Measurements from ENCODE around the gene GLRB. TPM values are rescaled to one million over a fixed set of nuclear protein-coding genes. Genes with fewer than 3 reads are reported as not detected.
"Not testable (repeated sequence)": the region's sequence is repeated elsewhere in the genome, so short reads cannot be mapped to it uniquely, and the experiment has no call there.

Gene GLRB
- total and polyA plus RNA-seq, 7 donors: 1.2 to 5.6 (median 2.4) TPM

- no peak for TF ChIP-seq CTCF (IDR thresholded peaks at IDR 0.05)
- Histone ChIP-seq H3K4me3 (no peak overlapping the region), H3K27ac (no peak overlapping the region), H3K36me3 (ENCODE audit: insufficient read depth in 1 of 2, low read depth in 1 of 2) (no peaks in the 10 kb centered on the region), H3K27me3 (ENCODE audit: insufficient read depth in 3 of 3, low read length in 2 of 3) (no peaks in the 10 kb centered on the region), H3K4me1 (no peaks in the 10 kb centered on the region), H3K9me3 (no peaks in the 10 kb centered on the region)
- 14 to 46% (median 20%) methylated on average over 1 of the region's 1 CpG for WGBS, 3 donors
- ATAC-seq (no peak), DNase-seq (no peak)
- intact Hi-C loops (cut with DNase I): no loop called here
Observed at GRCh38 chr4:157057218-157057617, 18.7 kb upstream of the GLRB start.

GRCh38 chr4:157058899-157059298 is 17.1 kb upstream of the GLRB start:
- H3K4me1 ChIP-seq; H3K9me3 ChIP-seq; H3K4me3 ChIP-seq; intact Hi-C loops (cut with DNase I); H3K36me3 ChIP-seq (ENCODE audit: insufficient read depth in 1 of 2, low read depth in 1 of 2); ATAC-seq; H3K27me3 ChIP-seq (ENCODE audit: insufficient read depth in 3 of 3, low read length in 2 of 3); DNase-seq; H3K27ac ChIP-seq: not testable (repeated sequence)
- WGBS, 3 donors: 89 to 94% (median 92%) methylated on average over 5 of the region's 5 CpGs

GRCh38 chr4:157072002-157072401 is 3.9 kb upstream of the GLRB start:
- H3K27ac ChIP-seq: no peak overlapping the region
- intact Hi-C loops (cut with DNase I): no loop called here

GRCh38 chr4:157075401-157075800 is 549 bp upstream of the GLRB start:
- no peak overlapping the region for H3K27ac ChIP-seq

More at GRCh38 chr4:157072002-157072401, 3.9 kb upstream of the GLRB start:
- TF ChIP-seq CTCF (IDR thresholded peaks at IDR 0.05): no peak
- no peaks in the 10 kb centered on the region for H3K9me3 ChIP-seq
- H3K4me3 ChIP-seq: no peak overlapping the region
- no peak for ATAC-seq
- DNase-seq: no peak
- no peaks in the 10 kb centered on the region for H3K36me3 ChIP-seq (ENCODE audit: insufficient read depth in 1 of 2, low read depth in 1 of 2)
- no peaks in the 10 kb centered on the region for H3K27me3 ChIP-seq (ENCODE audit: insufficient read depth in 3 of 3, low read length in 2 of 3)
- H3K4me1 ChIP-seq: no peaks in the 10 kb centered on the region

GRCh38 chr4:157076578-157076947 is 613 bp downstream of the GLRB start:
- intact Hi-C loops (cut with DNase I): no loop called here
- no peak for TF ChIP-seq CTCF (IDR thresholded peaks at IDR 0.05)
- ATAC-seq (peak in 1 of 4 donors; percentile 23), DNase-seq (no peak)
- WGBS, 3 donors: 1 to 5% (median 3%) methylated on average over 8 of the region's 8 CpGs
- Histone ChIP-seq H3K4me3 (peak overlapping the region; percentile 79), H3K9me3 (no peaks in the 10 kb centered on the region), H3K27me3 (ENCODE audit: insufficient read depth in 3 of 3, low read length in 2 of 3) (no peaks in the 10 kb centered on the region), H3K36me3 (ENCODE audit: insufficient read depth in 1 of 2, low read depth in 1 of 2) (no peaks in the 10 kb centered on the region), H3K27ac (no peak overlapping the region), H3K4me1 (no peaks in the 10 kb centered on the region)

More at GRCh38 chr4:157075401-157075800, 549 bp upstream of the GLRB start:
- DNase-seq (no peak), ATAC-seq (no peak)
- H3K9me3 ChIP-seq: no peaks in the 10 kb centered on the region
- intact Hi-C loops (cut with DNase I): no loop called here
- no peaks in the 10 kb centered on the region for H3K27me3 ChIP-seq (ENCODE audit: insufficient read depth in 3 of 3, low read length in 2 of 3)
- TF ChIP-seq CTCF (IDR thresholded peaks at IDR 0.05): no peak
- no peaks in the 10 kb centered on the region for H3K4me1 ChIP-seq
- H3K36me3 ChIP-seq (ENCODE audit: insufficient read depth in 1 of 2, low read depth in 1 of 2): no peaks in the 10 kb centered on the region
- 76 to 85% (median 79%) methylated on average over 2 of the region's 2 CpGs for WGBS, 3 donors
- H3K4me3 ChIP-seq: peak overlapping the region; percentile 79

Data from psoas muscle (tissue), 8 donors.